Pancreas (tissue), 10 donors: ENCODE measurements around the gene ERP27. TPM values are rescaled to one million over a fixed set of nuclear protein-coding genes. Genes with fewer than 3 reads are reported as not detected.

Source experiments
- ATAC-seq, 4 donors: fragments of 200-7000 bp; cut with Tn5 transposase; one replicate each; pipeline versions ENCODE4 v1.8.0 to v1.9.1; 2020; ENCODE audit warnings: mild to moderate bottlenecking in 4 of 4, moderate library complexity in 4 of 4
- DNase-seq, 6 donors: peaks; one replicate each; pipeline ENCODE4 v3.0.0-alpha.2; 2020
- FAIRE-seq: peaks from 2 replicates; lab custom pipeline; 2012; peaks lifted over from hg19 to GRCh38; lab: Jason Lieb, UNC
- H3K27ac ChIP-seq, 4 donors: fragments of 200-600 bp; sonication (generic); 1 replicate in 3 of 4; 2 replicates in 1 of 4; pipeline versions ENCODE4 v1.5.0 to v1.8.0; 2020
- H3K27me3 ChIP-seq, 4 donors: fragments of 200-600 bp; one replicate each; pipeline ENCODE4 v1.8.0; 2021
- H3K36me3 ChIP-seq, 3 donors: fragments of 200-600 bp; sonication (generic) in 1 of 3; one replicate each; pipeline versions ENCODE4 v1.5.0 to v1.8.0; 2020 to 2021
- H3K4me1 ChIP-seq, 3 donors: fragments of 200-600 bp; one replicate each; pipeline ENCODE4 v1.8.0; 2021
- H3K4me3 ChIP-seq, 4 donors: fragments of 200-600 bp; sonication (generic) in 2 of 4; one replicate each; pipeline versions ENCODE4 v1.5.0 to v1.8.0; 2020 to 2021
- H3K9me3 ChIP-seq, 4 donors: fragments of 200-600 bp; one replicate each; pipeline ENCODE4 v1.8.0; 2021
- CTCF ChIP-seq, 4 donors: fragments of 200-600 bp; sonication (generic) in 3 of 4; IDR thresholded peaks; one replicate each; pipeline versions ENCODE4 v1.5.0 to v1.8.0; 2021; ENCODE audit warnings: antibody characterized with exemption in 4 of 4
- WGBS, 2 donors: extraction: QIAGEN DNeasy Blood & Tissue Kit; methylation state at CpG; one replicate each; pipeline ENCODE4 v1.1.7; 2013; 5-methylcytosine and 5-hydroxymethylcytosine counted together
- intact Hi-C, 3 donors: fragments of 100-400 bp; cut with DNase I; formaldehyde crosslinking; loops; one replicate each; pipeline versions ENCODE4 v1.11.1 to v1.14.2; 2022
- polyA plus RNA-seq, 2 donors: library from polyadenylated mRNA; stranded (reverse); fragments of 200-250 nt; gene quantifications; one replicate each; pipeline ENCODE4 v1.2.3, GENCODE V29; 2013
- total RNA-seq, 6 donors: library from RNA; stranded (reverse); fragmentation: NEBNext Ultra II Directional in 4 of 6; extraction: Animal tissue kit (Norgen Biotek cat#: 25700) in 4 of 6; gene quantifications; one replicate each; pipeline versions ENCODE4 v1.2.1 to v1.2.4, GENCODE V29; 2021 to 2023
- donor health status: healthy with polysubstance abuse.
- donor health status: DM: no; HTN: no; CAD: no; lungs with moderate emphysema.
- donor health status: DM: no; HTN: no; CAD: no.
- donor health status: control.
- donor health status: control.
- donor health status: Bipolar disorder and iron deficiency.
- donor health status: DM: yes; HTN: yes; CAD: no.
- donor health status: DM: no; HTN: no; CAD: no.
- donor health status: DM: no; HTN: no; CAD: no.
- donor health status: DM: yes; HTN: yes; CAD: no.

ERP27 gene
- total and polyA plus RNA-seq, 8 donors = 41.8 to 267 (median 97.7) TPM

- Histone ChIP-seq H3K36me3 (no peaks in the 10 kb centered on the region), H3K27me3 (no peaks in the 10 kb centered on the region), H3K27ac (no peak overlapping the region), H3K9me3 (no peaks in the 10 kb centered on the region), H3K4me3 (no peak overlapping the region), H3K4me1 (peaks cover 0 to 4% (median 0%) of the 10 kb centered on the region in 3 donors)
- 95 to 98% methylated on average over 2 of the region's 2 CpGs for WGBS, 2 donors
- DNase-seq (no peak), ATAC-seq (no peak), FAIRE-seq (no peak)
- TF ChIP-seq CTCF (IDR thresholded peaks at IDR 0.05) = no peak
- intact Hi-C loops = no loop called here
Observed at GRCh38 chr12:14965221-14965620, 26.9 kb upstream of the ERP27 start.

GRCh38 chr12:14964406-14964805 lies 26.1 kb upstream of the ERP27 start:
- Histone ChIP-seq H3K4me3 (no peak overlapping the region), H3K27me3 (no peaks in the 10 kb centered on the region), H3K4me1 (peaks cover 0 to 4% (median 0%) of the 10 kb centered on the region in 3 donors), H3K27ac (no peak overlapping the region), H3K36me3 (no peaks in the 10 kb centered on the region), H3K9me3 (no peaks in the 10 kb centered on the region)
- TF ChIP-seq CTCF (IDR thresholded peaks at IDR 0.05) = no peak
- FAIRE-seq = no peak
- ATAC-seq = no peak
- no peak for DNase-seq
- 79 to 81% methylated on average over 2 of the region's 2 CpGs for WGBS, 2 donors
- intact Hi-C loops = no loop called here

GRCh38 chr12:14963520-14963919 lies 25.2 kb upstream of the ERP27 start:
- DNase-seq = no peak
- TF ChIP-seq CTCF (IDR thresholded peaks at IDR 0.05) = no peak
- ATAC-seq = no peak
- 91 to 93% methylated on average over 7 of the region's 7 CpGs for WGBS, 2 donors
- intact Hi-C loops = no loop called here
- H3K9me3 ChIP-seq = no peaks in the 10 kb centered on the region
- H3K4me3 ChIP-seq = no peak overlapping the region
- no peak overlapping the region for H3K27ac ChIP-seq
- H3K27me3 ChIP-seq = no peaks in the 10 kb centered on the region
- H3K36me3 ChIP-seq = no peaks in the 10 kb centered on the region
- peaks cover 0 to 4% (median 0%) of the 10 kb centered on the region in 3 donors for H3K4me1 ChIP-seq
- no peak for FAIRE-seq

GRCh38 chr12:14962797-14963196 lies 24.5 kb upstream of the ERP27 start:
- no peak for ATAC-seq
- Histone ChIP-seq H3K9me3 (no peaks in the 10 kb centered on the region), H3K27ac (no peak overlapping the region), H3K4me3 (no peak overlapping the region), H3K27me3 (no peaks in the 10 kb centered on the region), H3K4me1 (peaks cover 0 to 4% (median 0%) of the 10 kb centered on the region in 3 donors), H3K36me3 (no peaks in the 10 kb centered on the region)
- intact Hi-C loops = no loop called here
- no peak for FAIRE-seq
- no peak for TF ChIP-seq CTCF (IDR thresholded peaks at IDR 0.05)
- WGBS, 2 donors = 94 to 96% methylated on average over 3 of the region's 3 CpGs
- DNase-seq = no peak

GRCh38 chr12:14962153-14962539 lies 23.8 kb upstream of the ERP27 start:
- Histone ChIP-seq H3K9me3 (no peaks in the 10 kb centered on the region), H3K4me1 (peaks cover 0 to 4% (median 0%) of the 10 kb centered on the region in 3 donors), H3K4me3 (peak overlapping the region in 1 of 4 donors; percentile 28), H3K27ac (peak overlapping the region in 2 of 4 donors; percentile 45 to 67), H3K36me3 (no peaks in the 10 kb centered on the region), H3K27me3 (no peaks in the 10 kb centered on the region)
- FAIRE-seq (no peak), ATAC-seq (no peak), DNase-seq (no peak)
- WGBS, 2 donors = 70% methylated on average over 3 of the region's 3 CpGs
- intact Hi-C loops = no loop called here
- no peak for TF ChIP-seq CTCF (IDR thresholded peaks at IDR 0.05)
